GM19240 (cell line): ENCODE measurements around the gene BATF2.
"Not testable (repeated sequence)": the region's sequence is repeated elsewhere in the genome, so short reads cannot be mapped to it uniquely, and the experiment has no call there.

Experiments
- DNase-seq: peaks from one replicate; pipeline ENCODE4 v3.0.0; 2011; ENCODE audit warnings: low spot score; ENCODE audit not compliant: insufficient read length

BATF2 gene

DNA sequence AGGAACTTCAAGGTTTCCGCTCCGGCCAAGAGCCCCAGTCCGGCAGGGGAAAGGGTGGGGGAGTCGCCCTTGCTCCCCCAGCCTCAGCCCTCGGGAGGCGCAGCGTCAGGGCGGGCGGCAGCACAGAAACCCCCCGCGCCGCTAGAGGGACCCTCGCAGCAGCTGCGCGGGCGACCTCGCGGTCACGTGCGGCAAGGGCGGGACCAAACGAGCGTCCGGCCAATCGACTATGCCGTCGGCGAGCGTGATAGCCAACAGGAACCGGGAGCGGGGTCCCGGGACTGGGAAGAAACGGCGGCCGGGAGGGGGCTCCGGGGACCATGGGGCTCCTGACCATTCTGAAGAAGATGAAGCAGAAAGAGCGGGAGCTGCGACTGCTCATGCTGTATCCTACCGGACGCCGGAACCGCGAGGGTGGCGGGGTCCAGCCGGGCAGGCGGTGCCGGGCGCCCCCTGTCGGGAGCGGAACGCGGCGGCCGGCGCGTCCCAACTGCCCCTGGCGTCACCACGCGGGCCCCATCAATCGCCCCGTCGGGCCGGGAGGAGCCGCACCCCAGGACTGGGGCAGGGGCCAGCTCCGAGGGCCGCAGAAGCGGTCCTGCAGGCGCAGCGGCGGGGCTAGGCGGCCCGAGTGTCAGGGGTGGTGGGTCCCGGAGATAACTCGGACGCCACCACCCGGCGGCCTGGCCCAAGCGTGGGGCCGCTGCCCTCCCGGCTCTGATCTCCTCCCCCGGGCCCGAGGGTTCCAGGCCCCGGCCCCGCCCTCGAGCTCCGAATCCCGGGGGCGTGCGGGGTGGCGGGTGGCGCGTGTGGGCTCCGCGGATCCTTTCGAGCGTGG lies 17.3 kb upstream of the BATF2 start, which contains the start of gene ARL2:
Gene ARL2 (plus strand): TSS at position 273 of the 838 bp plus-strand sequence. CDS start 48 bp downstream, at position 321.
- peak; percentile 95 for DNase-seq

DNA sequence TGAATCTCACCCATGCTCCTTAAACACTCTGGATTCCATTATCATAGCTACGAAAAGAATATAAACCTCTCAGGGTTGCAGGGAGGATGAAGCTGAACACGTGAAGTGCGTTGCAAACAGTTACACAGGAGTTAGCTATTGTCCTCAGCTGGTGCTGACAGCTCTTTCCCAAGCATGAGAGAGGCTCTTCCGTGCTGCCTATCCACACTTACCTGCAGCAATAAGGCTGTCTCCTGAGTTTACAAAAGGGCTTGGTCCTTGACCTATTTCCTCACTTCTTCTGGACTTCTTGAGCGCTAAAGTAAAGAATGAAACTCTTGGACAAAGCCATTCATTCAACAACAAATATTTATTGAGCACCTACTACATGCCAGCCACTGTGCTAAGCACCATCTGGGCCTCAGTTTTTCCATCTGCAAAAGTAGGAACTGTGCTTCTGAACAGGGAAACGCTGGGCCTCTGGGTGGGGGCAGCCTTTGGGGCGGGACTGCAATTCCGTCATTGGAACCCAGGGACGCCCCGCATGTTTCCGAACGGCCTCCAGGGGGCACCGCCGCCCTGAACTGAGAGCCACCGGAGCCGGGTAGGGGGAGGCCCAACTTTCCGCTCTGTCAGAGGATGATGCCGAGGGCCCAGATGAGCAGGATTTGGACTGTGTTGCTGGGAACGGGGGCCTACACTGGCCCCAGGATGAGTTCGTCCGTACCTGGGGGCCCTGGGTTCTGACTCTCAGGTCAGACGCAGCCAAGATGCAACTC lies 16.5 kb upstream of the BATF2 start:
- peak; percentile 97 for DNase-seq

DNA sequence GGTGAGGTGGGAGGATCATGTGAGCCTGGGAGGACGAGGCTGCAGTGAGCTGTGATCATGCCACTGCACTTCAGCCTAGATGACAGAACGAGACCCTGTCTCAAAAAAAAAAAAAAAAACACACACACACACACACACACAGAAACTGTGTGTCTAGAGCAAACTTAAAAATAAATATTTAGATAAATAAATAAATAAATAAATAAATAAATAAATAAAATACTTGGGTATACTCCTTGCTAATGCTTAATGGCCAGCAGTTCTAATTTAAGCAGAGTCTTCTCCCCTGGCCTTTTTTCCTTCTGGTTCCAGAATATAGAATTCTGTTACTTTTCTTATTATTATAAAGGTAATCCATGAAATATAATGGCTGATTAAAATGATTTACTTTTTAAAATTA lies 12.1 kb upstream of the BATF2 start:
- DNase-seq = no peak

DNA sequence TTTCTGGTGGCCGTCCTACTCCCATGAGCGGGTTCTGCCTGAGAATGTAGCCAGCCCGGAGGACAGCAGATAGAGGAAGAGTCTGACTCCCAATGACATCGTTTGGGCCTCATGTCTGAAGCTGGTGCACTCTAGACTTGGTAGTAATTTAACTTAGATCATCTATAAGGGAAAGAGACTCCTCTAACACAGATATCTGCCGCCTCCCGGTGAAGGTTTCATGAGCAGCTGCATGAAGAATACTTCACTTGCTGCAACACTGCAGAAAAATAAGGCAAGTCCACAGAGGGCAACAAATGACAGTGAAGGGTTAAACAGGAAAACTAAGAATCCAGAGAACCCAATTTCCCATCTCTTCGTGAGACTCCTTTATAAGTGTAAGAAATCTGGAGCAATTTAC lies 11.2 kb upstream of the BATF2 start:
- no peak for DNase-seq

DNA sequence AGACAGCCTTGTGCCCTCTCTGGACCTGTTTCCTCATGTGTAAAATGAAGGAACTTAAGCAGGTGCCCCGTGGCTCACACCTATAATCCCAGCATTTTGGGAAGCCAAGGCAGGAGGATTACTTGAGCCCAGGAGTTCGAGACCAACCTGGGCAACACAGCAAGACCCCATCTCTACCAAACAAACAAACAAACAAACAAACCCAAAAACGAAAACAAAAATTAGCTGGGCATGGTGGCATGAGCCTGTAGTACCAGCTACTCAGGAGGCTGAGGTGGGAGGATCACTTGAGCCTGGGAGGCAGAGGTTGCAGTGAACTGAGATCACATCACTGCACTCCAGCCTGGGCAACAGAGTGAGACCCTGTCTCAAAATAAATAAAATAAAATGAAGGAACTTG lies 7.2 kb upstream of the BATF2 start:
- DNase-seq = not testable (repeated sequence)

DNA sequence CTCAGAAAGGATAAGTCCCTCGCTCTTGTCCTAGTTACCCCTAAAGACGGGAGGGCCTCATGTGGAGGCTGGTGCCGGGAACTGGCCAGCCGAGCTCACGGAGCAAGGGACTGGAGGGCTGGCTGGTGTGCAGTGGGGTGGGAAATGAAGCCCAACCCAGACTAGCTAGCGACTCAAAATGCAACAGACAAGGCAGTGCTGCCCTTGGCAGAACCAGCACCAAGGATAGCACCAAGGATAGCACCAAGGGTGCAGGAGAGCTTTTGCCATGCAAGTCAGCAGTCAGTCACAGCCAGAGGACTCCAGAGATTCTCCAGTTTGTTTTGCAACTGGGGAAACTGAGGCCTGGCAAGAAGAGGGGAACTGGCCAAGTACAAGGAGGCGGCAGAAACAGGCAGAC lies 6.5 kb upstream of the BATF2 start:
- no peak for DNase-seq

DNA sequence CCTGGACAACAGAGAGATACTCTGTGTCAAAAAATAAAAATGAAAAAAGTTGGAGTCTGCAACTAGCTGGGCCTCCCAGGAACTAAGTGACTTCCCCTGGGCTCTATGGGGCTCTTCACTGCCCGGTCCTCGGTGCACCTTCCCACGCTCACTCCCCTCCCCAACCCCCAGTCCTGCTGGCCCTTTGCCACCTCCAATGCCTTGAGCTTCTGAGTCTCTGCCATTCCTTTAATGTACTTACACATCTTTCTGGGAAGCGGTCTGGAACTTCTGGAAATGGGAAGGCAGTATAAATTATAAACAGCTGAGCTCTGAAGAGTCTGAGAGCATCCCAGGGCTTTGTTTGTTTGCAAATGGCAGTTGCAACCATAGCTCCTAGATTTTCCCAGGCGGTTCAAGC lies 5.9 kb upstream of the BATF2 start:
- no peak for DNase-seq

DNA sequence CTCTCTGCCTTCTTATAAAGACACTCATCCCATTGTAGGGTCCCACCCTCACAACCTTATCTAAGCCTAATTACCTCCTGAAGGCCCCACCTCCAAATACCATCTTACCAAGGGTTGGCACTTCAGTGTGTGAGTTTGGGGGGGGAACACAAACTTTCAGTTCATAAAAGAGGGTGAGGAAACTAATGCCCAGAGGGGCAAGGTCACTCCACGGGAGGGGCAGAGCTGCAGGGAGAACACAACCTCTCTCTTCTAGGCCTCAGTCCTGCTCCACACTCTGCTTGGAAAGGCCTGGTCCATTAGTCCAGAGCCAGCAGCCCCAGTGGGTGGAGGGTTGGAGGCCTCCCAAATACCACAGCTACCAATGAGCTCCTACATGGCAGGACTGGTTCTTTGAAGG lies 2.7 kb upstream of the BATF2 start:
- DNase-seq = no peak

DNA sequence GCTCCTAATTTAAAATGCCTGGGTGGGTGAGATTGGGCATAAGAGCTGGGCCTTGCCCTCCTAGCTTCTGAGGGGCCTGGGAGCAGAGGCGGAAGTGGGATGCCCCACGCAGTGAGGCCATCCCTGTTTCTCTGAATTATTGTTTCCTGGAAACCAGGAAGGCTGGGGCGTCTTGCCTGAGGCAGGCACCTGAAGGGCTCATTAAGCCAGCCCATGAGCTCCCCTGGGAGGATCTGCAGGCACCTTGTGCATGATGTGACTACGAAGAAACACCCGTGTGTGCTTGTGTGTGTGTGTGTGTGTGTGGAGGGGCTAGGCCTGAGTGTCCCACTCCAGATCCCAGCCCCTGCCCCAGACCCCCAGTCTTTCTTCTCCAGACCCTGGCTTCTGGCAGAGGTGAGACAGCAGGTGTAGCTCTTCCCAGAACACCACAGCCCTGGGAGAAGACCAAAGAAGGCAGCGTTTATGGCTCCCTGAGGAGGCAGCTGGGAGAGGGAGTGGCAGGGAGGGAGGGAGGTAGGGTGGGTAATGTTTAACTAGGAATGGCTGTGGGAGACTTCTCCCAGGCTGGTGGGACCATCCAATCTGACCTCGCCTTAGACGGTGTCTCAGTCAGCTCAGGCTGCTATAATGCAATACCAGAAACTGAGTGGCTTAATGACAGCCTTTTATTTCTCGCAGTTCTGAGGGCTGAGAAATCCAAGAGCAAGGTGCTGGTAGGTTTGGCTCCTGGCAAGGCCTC lies 2.1 kb upstream of the BATF2 start:
- no peak for DNase-seq

DNA sequence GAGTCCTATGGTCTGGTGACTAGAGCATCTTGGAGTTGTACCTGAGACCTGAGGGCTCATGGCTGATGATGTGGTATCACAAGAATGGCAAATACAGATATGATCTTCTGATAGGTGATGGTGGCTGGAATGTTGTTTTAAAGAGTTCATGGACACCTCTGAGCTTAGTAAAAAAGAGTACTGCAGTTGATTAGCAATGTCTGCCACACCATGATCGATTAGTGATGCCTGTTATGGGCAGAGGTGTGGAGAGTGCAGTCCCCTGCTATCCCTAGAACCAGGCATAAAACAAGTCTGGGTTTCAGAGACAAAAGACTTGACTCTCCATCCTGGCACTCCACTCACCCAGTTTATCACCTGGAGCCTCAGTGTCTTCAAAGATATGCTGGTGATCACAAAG lies 1.4 kb upstream of the BATF2 start:
- no peak for DNase-seq

DNA sequence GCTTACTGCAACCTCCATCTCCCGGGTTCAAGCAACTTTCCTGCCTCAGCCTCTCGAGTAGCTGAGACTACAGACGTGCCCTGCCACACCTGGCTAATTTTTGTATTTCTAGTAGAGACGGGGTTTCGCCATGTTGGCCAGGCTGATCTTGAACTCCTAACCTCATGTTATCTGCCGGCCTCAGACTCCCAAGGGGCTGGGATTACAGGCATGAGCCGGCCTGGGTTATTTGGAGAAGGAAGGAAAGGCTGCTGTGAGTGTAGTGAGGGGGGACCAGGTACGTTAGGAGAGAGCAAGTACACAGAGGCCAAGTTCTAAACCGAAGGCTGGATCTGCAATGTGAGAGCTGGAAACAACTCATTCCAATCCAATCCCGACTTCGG lies 453 bp downstream of the BATF2 start:
- no peak for DNase-seq

DNA sequence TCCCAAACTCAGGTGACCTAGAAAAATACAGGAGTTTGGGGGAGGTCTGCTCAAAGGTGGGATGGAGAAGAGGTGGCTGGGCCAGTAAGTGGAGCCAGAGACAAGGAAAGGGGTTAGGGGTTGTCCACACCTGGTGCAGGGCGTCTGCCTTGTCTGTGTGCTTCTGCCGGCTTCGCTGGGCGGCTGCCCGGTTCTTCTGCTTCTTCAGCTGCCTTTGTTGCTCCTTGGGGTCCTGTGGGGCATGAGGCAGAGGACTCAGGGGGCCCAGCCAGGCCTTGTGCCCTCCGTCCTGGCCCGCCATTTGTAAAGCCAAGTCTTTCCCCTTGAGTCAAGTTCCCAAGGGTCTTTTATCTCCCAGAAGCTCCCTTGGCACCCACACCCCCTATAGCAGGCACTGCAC lies 2.5 kb downstream of the BATF2 start:
- no peak for DNase-seq

DNA sequence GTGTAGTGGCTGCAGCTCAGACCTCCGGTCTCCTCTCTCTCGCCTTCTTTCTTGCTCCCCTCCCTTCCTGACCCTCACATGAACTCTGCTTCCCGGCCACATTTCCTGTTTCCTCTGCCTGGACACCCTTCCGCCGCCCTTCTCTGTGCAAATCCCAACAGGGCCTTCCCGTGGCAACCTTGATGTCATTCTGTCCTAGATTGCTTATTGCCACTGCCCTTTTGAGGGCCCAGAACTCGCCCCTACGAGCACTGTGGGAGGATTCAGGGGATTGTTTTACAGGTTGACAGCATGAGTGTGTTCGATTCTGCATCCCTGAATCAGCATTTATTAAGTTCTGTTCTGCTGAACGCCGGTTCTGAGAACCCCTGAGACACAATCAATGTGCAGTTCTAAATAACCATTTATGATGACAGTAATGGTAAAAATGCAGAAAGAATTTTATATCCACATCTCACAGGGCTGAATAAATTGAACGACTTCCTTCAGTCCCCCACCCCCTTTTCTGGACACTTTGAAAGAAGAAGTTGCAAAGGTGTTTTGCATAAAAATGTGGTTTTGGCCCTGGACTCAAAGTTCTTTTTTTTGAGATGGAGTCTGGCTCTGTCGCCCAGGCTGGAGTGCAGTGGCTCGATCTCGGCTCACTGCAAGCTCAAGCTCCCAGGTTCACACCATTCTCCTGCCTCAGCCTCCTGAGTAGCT lies 6.4 kb downstream of the BATF2 start:
- DNase-seq = no peak

DNA sequence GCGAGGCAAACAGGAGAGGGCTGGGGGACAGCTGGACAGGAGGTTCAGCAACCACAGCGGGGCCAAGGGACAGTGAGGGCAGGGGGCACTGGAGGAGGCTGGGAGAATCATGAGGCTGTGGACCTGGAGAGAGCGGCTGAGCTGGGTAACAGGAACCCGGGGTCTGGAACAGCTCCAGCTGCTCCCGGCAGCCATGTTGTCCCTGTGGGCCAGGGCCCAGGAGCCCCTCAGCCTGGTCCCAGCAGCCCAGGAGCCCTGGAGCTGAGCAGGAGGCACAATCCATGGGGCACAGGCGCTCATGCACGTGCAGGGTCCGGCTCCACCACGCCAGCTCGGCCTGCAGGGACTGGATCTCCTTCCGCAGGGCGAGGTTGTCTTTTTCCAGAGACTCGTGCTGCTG lies 7.4 kb downstream of the BATF2 start:
- DNase-seq = no peak

DNA sequence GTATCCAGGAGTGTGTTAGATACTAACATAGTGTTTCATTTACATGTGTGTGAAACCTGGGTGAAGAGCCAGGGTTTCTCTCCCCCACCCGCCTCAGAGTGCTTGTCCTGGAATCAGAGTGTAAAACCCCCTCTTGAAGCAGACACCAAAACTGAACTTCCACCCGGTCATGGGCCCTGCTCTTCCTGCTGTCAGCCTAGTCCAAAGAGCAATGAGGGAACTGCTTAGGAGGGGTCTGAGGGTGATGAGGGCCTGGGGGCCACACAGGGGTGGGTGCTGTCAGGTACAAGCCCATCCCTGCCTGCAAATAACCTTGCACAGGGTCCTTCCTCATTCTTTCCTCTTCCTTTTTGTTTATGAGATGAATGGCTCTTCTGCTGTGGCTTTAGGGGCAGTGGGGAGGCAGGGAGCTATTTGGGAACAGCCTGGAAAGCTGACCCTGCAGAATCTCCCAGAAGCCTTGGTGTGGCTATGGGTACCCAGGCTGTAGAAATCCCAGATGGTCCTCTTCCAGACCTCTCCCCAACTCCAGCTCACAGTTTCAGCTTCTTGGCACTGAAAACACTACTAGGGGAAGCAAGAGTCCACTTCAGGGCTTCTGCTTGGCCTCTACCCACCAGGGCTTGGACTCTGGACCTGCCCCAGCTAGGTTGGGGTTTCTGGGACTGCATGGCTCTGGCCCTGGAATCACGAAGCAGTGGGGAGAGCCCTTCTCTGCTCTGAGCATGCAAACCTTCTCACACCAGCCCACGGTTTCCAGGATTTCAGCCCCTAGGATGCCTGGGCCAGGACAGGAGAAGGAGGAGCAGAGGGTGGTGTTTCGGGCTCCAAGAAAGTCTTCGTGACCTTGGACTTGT lies 8.5 kb downstream of the BATF2 start:
- no peak for DNase-seq

DNA sequence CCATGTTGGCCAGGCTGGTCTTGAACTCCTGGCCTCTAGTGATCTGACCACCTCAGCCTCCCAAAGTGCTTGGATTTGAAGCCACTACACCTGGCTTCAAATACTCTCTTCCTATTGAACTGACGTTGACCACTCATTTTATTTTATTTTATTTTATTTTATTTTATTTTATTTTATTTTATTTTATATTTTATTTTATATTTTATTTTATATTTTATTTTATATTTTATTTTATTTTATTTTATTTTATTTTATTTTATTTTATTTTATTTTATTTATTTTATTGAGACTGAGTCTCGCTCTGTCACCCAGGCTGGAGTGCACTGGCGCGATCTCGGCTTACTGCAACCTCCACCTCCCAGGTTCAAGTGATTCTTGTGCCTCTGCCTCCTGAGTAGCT lies 13.4 kb downstream of the BATF2 start:
- DNase-seq = not testable (repeated sequence)

DNA sequence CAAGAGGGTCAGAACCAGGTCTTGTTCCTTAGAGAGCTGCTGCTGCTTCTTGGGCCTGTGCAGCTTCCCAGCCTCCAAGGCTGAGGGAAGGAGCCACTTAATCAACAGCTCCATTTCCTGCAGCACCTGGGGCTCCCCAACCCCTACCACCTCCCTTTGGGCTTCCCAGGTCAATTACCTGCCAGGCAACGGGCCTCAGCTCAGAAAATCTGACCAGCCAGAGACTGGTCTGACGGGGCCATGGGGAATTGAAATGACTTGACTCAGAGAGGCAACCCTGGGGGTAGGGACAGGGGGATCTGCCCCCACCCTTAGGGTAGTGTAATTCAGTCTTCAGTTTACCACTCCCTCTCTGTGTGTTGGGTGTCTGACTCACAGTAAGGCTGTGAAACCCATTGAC lies 20.1 kb downstream of the BATF2 start:
- no peak for DNase-seq

DNA sequence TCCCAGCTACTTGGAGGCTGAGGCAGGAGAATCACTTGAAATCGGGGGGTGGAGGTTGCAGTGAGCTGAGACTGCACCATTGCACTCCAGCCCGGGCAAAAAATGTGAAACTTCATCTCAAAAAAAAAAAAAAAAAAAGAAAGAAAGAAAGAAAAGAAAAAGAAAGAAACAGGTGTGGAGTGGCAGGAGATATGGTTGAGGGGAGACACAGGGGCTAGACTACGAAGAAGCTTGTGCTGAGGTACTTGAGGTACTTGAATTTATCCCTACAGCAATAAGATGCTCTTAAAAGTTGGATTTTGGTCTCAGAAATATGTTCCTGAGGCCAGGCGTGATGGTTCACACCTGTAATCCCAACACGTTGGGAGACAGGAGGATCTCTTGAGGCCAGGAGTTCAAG lies 22.6 kb downstream of the BATF2 start:
- DNase-seq = no peak

DNA sequence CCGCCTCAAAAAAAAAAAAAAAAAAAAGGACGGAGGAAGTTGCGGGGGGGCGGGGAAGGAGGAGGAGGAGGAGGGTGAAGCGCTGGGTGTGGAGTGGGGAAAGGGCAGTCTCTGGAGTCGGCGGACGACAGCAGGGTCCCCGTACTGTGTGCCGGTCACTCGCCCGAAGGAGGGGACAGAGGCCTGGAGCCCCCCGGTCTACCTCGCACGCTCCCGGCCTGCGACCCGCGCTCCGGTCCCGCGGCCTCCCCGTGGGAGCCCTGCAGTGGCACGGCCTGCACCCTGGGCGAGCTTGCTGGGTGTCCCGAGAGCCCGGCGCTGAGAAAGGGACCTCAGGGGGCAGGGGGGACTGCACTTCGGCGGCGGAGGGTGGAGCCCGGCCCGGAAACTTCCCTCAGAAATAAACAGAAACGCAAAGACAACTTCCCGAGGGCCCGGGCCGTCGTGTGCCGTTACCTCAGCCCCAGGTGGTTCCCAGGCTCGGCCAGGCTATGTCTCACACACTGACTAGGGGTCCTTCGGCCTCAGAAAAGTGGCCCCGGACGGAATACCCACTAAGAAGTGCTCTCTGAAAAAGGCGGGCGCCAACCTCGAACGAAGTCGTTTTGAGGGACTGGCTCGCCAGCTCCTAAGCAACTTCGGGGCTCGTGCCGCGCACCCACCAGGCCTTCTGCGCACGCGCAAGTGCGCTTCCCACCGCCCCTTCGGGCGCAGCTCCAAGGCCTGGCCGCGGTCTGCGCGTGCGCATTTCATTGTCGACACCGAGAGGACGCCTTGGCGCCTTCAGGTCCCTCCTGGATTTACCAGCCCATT lies 25.1 kb downstream of the BATF2 start, which contains the start of gene MAJIN:
Gene MAJIN (minus strand): TSS at position 688 of the 813 bp plus-strand sequence. CDS start 12,703 bp downstream, outside the sequence.
- peak; percentile 65 for DNase-seq
